ENCODE data around the gene TCF3. TPM values are rescaled to one million over a fixed set of nuclear protein-coding genes. Genes with fewer than 3 reads are reported as not detected.

TCF3 gene
- total RNA-seq, 1 experiment from 2014 or later: 208 TPM

GRCh38 chr19:1648920-1649541 is 3.4 kb downstream of the TCF3 start:
- intact Hi-C loops (cut with micrococcal nuclease): no loop called here
- Histone ChIP-seq H3K9ac (ENCODE audit: low read length) (no peak overlapping the region), H4K20me1 (ENCODE audit: insufficient read depth) (no peaks in the 10 kb centered on the region)

DNA sequence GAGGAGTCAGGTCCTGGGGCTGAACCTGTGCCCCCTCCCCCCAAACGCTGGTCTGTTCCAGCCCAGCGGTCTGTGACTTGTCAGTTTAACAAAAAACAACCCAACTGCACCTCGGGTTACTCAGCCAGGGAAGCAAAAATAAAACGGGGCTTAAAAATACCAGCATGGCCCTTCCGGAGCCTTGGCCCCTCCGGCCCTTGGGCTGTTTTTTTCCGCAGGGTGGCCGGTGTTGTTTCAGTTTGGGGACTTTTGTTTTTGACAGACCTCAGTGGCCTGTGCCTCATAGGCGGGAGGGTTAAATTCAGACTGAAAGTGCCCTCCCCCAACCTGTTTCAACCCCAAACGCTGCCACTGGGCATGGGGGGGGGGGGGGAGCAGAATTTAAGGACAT is 4.0 kb downstream of the TCF3 start:
- H3K4me2 ChIP-seq (ENCODE audit: low read length): no peak overlapping the region
- peaks cover 71% of the 10 kb centered on the region for H3K79me2 ChIP-seq (ENCODE audit: insufficient read depth, low read length)
- H3K9me3 ChIP-seq (ENCODE audit: control insufficient read depth in 1 of 2, insufficient read depth in 1 of 2, low read depth in 1 of 2, low read length in 2 of 2): no peaks in the 10 kb centered on the region
- H3K4me1 ChIP-seq (ENCODE audit: control insufficient read depth in 1 of 2, insufficient read depth in 2 of 2, low read length in 2 of 2): peaks cover 6 to 18% of the 10 kb centered on the region in 2 experiments
- intact Hi-C loops (cut with micrococcal nuclease): no loop called here
- POLR2A ChIA-PET: no interaction called here
- H3K4me3 ChIP-seq (replicated peaks in 1 of 2; ENCODE audit: low read depth in 1 of 2, low read length in 2 of 2): no peak overlapping the region
- H3K27me3 ChIP-seq (ENCODE audit: insufficient read depth, low read length): no peaks in the 10 kb centered on the region
- RAD21 ChIA-PET (ENCODE audit: low non-redundant PET in 1 of 2, low total read pairs in 2 of 2, uncharacterized antibody in 2 of 2, unreplicated experiment in 2 of 2): no interaction called here
- no TSS peak for BruUV-seq (replicated peaks)
- CTCF ChIA-PET: no interaction called here
- H2AFZ ChIP-seq (ENCODE audit: low read depth, low read length, poor library complexity, severe bottlenecking): no peak overlapping the region
- H4K20me1 ChIP-seq (ENCODE audit: insufficient read depth): no peaks in the 10 kb centered on the region
- no peak for ATAC-seq
- no peak overlapping the region for H3K9ac ChIP-seq (ENCODE audit: low read length)
- H3K9me2 ChIP-seq (ENCODE audit: insufficient read depth): no peaks in the 10 kb centered on the region
- no peak overlapping the region for H3K27ac ChIP-seq (ENCODE audit: low read depth, low read length)
- peaks cover 14 to 31% of the 10 kb centered on the region in 2 experiments for H3K36me3 ChIP-seq (ENCODE audit: control insufficient read depth in 1 of 2, insufficient read depth in 2 of 2, low read length in 2 of 2)
- DNase-seq (ENCODE audit: low read depth, low spot score): no peak
- TF ChIP-seq EGR1 (IDR thresholded peaks at IDR 0.05; ENCODE audit: low read depth): no peak
- TF ChIP-seq CBX3 (IDR thresholded peaks at IDR 0.05; ENCODE audit: low read depth): no peak
- no peak for TF ChIP-seq TCF7L2 (IDR thresholded peaks at IDR 0.05; ENCODE audit: borderline replicate concordance, extremely low read depth, insufficient read depth, insufficient read length)
- TF ChIP-seq POLR2AphosphoS5 (IDR thresholded peaks at IDR 0.05; ENCODE audit: low read depth, low read length): no peak
- no peak for TF ChIP-seq EZH2 (IDR thresholded peaks at IDR 0.05)
- TF ChIP-seq SP1 (IDR thresholded peaks at IDR 0.05; ENCODE audit: low read depth): no peak
- no peak for TF ChIP-seq POLR2A (IDR thresholded peaks at IDR 0.05; ENCODE audit: borderline replicate concordance, extremely low read depth, insufficient read depth, insufficient read length)
- no peak for TF ChIP-seq RAD21 (IDR thresholded peaks at IDR 0.05; ENCODE audit: low read depth)
- TF ChIP-seq SRF (IDR thresholded peaks at IDR 0.05; ENCODE audit: low read depth): no peak
- TF ChIP-seq ZNF274 (IDR thresholded peaks at IDR 0.05; ENCODE audit: low read depth, low read length): no peak
- TF ChIP-seq CEBPB (IDR thresholded peaks at IDR 0.05; ENCODE audit: low read depth): no peak
- TF ChIP-seq, protein P1, sequence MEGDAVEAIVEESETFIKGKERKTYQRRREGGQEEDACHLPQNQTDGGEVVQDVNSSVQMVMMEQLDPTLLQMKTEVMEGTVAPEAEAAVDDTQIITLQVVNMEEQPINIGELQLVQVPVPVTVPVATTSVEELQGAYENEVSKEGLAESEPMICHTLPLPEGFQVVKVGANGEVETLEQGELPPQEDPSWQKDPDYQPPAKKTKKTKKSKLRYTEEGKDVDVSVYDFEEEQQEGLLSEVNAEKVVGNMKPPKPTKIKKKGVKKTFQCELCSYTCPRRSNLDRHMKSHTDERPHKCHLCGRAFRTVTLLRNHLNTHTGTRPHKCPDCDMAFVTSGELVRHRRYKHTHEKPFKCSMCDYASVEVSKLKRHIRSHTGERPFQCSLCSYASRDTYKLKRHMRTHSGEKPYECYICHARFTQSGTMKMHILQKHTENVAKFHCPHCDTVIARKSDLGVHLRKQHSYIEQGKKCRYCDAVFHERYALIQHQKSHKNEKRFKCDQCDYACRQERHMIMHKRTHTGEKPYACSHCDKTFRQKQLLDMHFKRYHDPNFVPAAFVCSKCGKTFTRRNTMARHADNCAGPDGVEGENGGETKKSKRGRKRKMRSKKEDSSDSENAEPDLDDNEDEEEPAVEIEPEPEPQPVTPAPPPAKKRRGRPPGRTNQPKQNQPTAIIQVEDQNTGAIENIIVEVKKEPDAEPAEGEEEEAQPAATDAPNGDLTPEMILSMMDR (IDR thresholded peaks at IDR 0.05 in 2 of 3, conservative IDR thresholded peaks at IDR 0.05 in 1 of 3; ENCODE audit: borderline replicate concordance in 1 of 3, insufficient read depth in 1 of 3, low read depth in 2 of 3, low read length in 2 of 3): no peak
- no peak for TF ChIP-seq MAX (IDR thresholded peaks at IDR 0.05)
- TF ChIP-seq YY1 (IDR thresholded peaks at IDR 0.05; ENCODE audit: extremely low read depth, insufficient replicate concordance, low read depth, low read length): no peak

More at GRCh38 chr19:1648920-1649541, 3.4 kb downstream of the TCF3 start:
- ChIA-PET RAD21 (ENCODE audit: low non-redundant PET in 1 of 2, low total read pairs in 2 of 2, uncharacterized antibody in 2 of 2, unreplicated experiment in 2 of 2) (no interaction called here), CTCF (interaction anchor here (0.6 kb wide), 1 partner anchor 142 kb away, joined by 9 read pairs; no protein-coding TSS in a partner anchor), POLR2A (no interaction called here)
- peaks cover 14 to 31% of the 10 kb centered on the region in 2 experiments for H3K36me3 ChIP-seq (ENCODE audit: control insufficient read depth in 1 of 2, insufficient read depth in 2 of 2, low read length in 2 of 2)
- no peak for TF ChIP-seq JUND (IDR thresholded peaks at IDR 0.05)
- TF ChIP-seq ELF1 (IDR thresholded peaks at IDR 0.05; ENCODE audit: borderline replicate concordance, low read depth): no peak
- TF ChIP-seq YY1 (IDR thresholded peaks at IDR 0.05; ENCODE audit: extremely low read depth, insufficient replicate concordance, low read depth, low read length): no peak
- TF ChIP-seq SP1 (IDR thresholded peaks at IDR 0.05; ENCODE audit: low read depth): no peak
- no peak for TF ChIP-seq EZH2phosphoT487 (IDR thresholded peaks at IDR 0.05; ENCODE audit: borderline replicate concordance)
- no peaks in the 10 kb centered on the region for H3K9me3 ChIP-seq (ENCODE audit: control insufficient read depth in 1 of 2, insufficient read depth in 1 of 2, low read depth in 1 of 2, low read length in 2 of 2)
- DNase-seq (ENCODE audit: low read depth, low spot score) (no peak), ATAC-seq (no peak)
- H3K9me2 ChIP-seq (ENCODE audit: insufficient read depth): no peaks in the 10 kb centered on the region
- no peak overlapping the region for H3K4me3 ChIP-seq (replicated peaks in 1 of 2; ENCODE audit: low read depth in 1 of 2, low read length in 2 of 2)
- peaks cover 65% of the 10 kb centered on the region for H3K79me2 ChIP-seq (ENCODE audit: insufficient read depth, low read length)
- H3K4me1 ChIP-seq (ENCODE audit: control insufficient read depth in 1 of 2, insufficient read depth in 2 of 2, low read length in 2 of 2): peaks cover 11 to 23% of the 10 kb centered on the region in 2 experiments
- H3K27me3 ChIP-seq (ENCODE audit: insufficient read depth, low read length): no peaks in the 10 kb centered on the region
- H2AFZ ChIP-seq (ENCODE audit: low read depth, low read length, poor library complexity, severe bottlenecking): no peak overlapping the region
- BruUV-seq (replicated peaks): no TSS peak
- no peak overlapping the region for H3K4me2 ChIP-seq (ENCODE audit: low read length)
- no peak overlapping the region for H3K27ac ChIP-seq (ENCODE audit: low read depth, low read length)

Data from HCT116 (cell line).